Measurements from ENCODE around the gene SORT1. TPM values are rescaled to one million over a fixed set of nuclear protein-coding genes. Genes with fewer than 3 reads are reported as not detected.

SORT1 gene
- total and polyA plus RNA-seq, 4 donors = 1.0 to 10.6 (median 3.4) TPM

- no peaks in the 10 kb centered on the region for H3K36me3 ChIP-seq (ENCODE audit: control insufficient read depth in 4 of 4, insufficient read depth in 3 of 4, low read depth in 1 of 4, low read length in 3 of 4)
- H3K27ac ChIP-seq (ENCODE audit: low read depth in 1 of 2, low read length in 2 of 2) = no peak overlapping the region
- 100% methylated on average over 1 of the region's 1 CpG for WGBS
- no peak overlapping the region for H3K9ac ChIP-seq (ENCODE audit: low read depth in 1 of 2, low read length in 2 of 2)
- H3K4me3 ChIP-seq (ENCODE audit: low read depth in 1 of 3, low read length in 3 of 3) = no peak overlapping the region
- H3K9me3 ChIP-seq (ENCODE audit: control insufficient read depth in 4 of 4, low read length in 3 of 4) = no peaks in the 10 kb centered on the region
- H3K4me1 ChIP-seq (ENCODE audit: control insufficient read depth in 4 of 4, insufficient read depth in 4 of 4, low read length in 3 of 4) = peaks cover 0 to 9% (median 4%) of the 10 kb centered on the region in 4 donors
- H3K27me3 ChIP-seq (ENCODE audit: control insufficient read depth in 4 of 4, insufficient read depth in 4 of 4, low read length in 3 of 4) = no peaks in the 10 kb centered on the region
- TF ChIP-seq FOXA1 (IDR thresholded peaks at IDR 0.05) (no peak), TAF1 (conservative IDR thresholded peaks at IDR 0.05) (no peak), ATF3 (IDR thresholded peaks at IDR 0.05) (no peak), REST (IDR thresholded peaks at IDR 0.05) (no peak), YY1 (IDR thresholded peaks at IDR 0.05) (no peak), ZBTB33 (IDR thresholded peaks at IDR 0.05) (no peak), JUND (IDR thresholded peaks at IDR 0.05) (no peak)
- DNase-seq (ENCODE audit: low spot score) = no peak
These were observed 82.9 kb downstream of the SORT1 start for GRCh38 chr1:109314795-109315194.

- no peaks in the 10 kb centered on the region for H3K9me3 ChIP-seq (ENCODE audit: control insufficient read depth in 4 of 4, low read length in 3 of 4)
- H3K9ac ChIP-seq (ENCODE audit: low read depth in 1 of 2, low read length in 2 of 2) = no peak overlapping the region
- no peaks in the 10 kb centered on the region for H3K27me3 ChIP-seq (ENCODE audit: control insufficient read depth in 4 of 4, insufficient read depth in 4 of 4, low read length in 3 of 4)
- H3K27ac ChIP-seq (ENCODE audit: low read depth in 1 of 2, low read length in 2 of 2) = no peak overlapping the region
- H3K4me3 ChIP-seq (ENCODE audit: low read depth in 1 of 3, low read length in 3 of 3) = no peak overlapping the region
- H3K36me3 ChIP-seq (ENCODE audit: control insufficient read depth in 4 of 4, insufficient read depth in 3 of 4, low read depth in 1 of 4, low read length in 3 of 4) = no peaks in the 10 kb centered on the region
- no peak for DNase-seq (ENCODE audit: low spot score)
- peaks cover 0 to 19% (median 8%) of the 10 kb centered on the region in 4 donors for H3K4me1 ChIP-seq (ENCODE audit: control insufficient read depth in 4 of 4, insufficient read depth in 4 of 4, low read length in 3 of 4)
- 57% methylated on average over 12 of the region's 12 CpGs for WGBS
- TF ChIP-seq HNF4A (conservative IDR thresholded peaks at IDR 0.05) (peak in 1 of 2 donors; percentile 9), FOXA1 (IDR thresholded peaks at IDR 0.05) (no peak), TAF1 (conservative IDR thresholded peaks at IDR 0.05) (no peak), EGR1 (IDR thresholded peaks at IDR 0.05; ENCODE audit: low read depth in 2 of 2) (no peak)
These were observed 84.5 kb downstream of the SORT1 start for GRCh38 chr1:109312978-109313775.

GRCh38 chr1:109312246-109312645 is 85.5 kb downstream of the SORT1 start:
- Histone ChIP-seq H3K9me3 (ENCODE audit: control insufficient read depth in 4 of 4, low read length in 3 of 4) (no peaks in the 10 kb centered on the region), H3K4me1 (ENCODE audit: control insufficient read depth in 4 of 4, insufficient read depth in 4 of 4, low read length in 3 of 4) (peaks cover 0 to 19% (median 8%) of the 10 kb centered on the region in 4 donors), H3K27me3 (ENCODE audit: control insufficient read depth in 4 of 4, insufficient read depth in 4 of 4, low read length in 3 of 4) (no peaks in the 10 kb centered on the region), H3K27ac (ENCODE audit: low read depth in 1 of 2, low read length in 2 of 2) (no peak overlapping the region), H3K9ac (ENCODE audit: low read depth in 1 of 2, low read length in 2 of 2) (no peak overlapping the region), H3K36me3 (ENCODE audit: control insufficient read depth in 4 of 4, insufficient read depth in 3 of 4, low read depth in 1 of 4, low read length in 3 of 4) (no peaks in the 10 kb centered on the region), H3K4me3 (ENCODE audit: low read depth in 1 of 3, low read length in 3 of 3) (no peak overlapping the region)
- WGBS = 97% methylated on average over 2 of the region's 2 CpGs
- DNase-seq (ENCODE audit: low spot score) = no peak
- TF ChIP-seq HNF4G (IDR thresholded peaks at IDR 0.05) (no peak), EGR1 (IDR thresholded peaks at IDR 0.05; ENCODE audit: low read depth in 2 of 2) (no peak), FOXA1 (IDR thresholded peaks at IDR 0.05) (no peak), YY1 (IDR thresholded peaks at IDR 0.05) (no peak), MAX (IDR thresholded peaks at IDR 0.05) (no peak), HNF4A (conservative IDR thresholded peaks at IDR 0.05) (no peak), FOXA2 (IDR thresholded peaks at IDR 0.05) (no peak), GABPA (IDR thresholded peaks at IDR 0.05 in 1 of 2, conservative IDR thresholded peaks at IDR 0.05 in 1 of 2) (no peak), SP1 (IDR thresholded peaks at IDR 0.05) (no peak), RAD21 (IDR thresholded peaks at IDR 0.05) (no peak), ATF3 (IDR thresholded peaks at IDR 0.05) (no peak), NR2F2 (IDR thresholded peaks at IDR 0.05) (no peak), RXRA (IDR thresholded peaks at IDR 0.05) (no peak), ZBTB33 (IDR thresholded peaks at IDR 0.05) (no peak), JUND (IDR thresholded peaks at IDR 0.05) (no peak)

All from liver (tissue), 9 donors.